HG02981 (cell line): ENCODE data around the gene PLCG2.
"Not testable (repeated sequence)": the region's sequence is repeated elsewhere in the genome, so short reads cannot be mapped to it uniquely, and the experiment has no call there.

Source experiments
- ATAC-seq: cut with Tn5 transposase; IDR thresholded peaks from one replicate; pipeline ENCODE4 v1.9.1; 2021; ENCODE audit warnings: mild to moderate bottlenecking, moderate library complexity; ENCODE audit not compliant: unreplicated experiment

The PLCG2 gene

GRCh38 chr16:81932668-81933067 lies 153.6 kb downstream of the PLCG2 start:
- ATAC-seq = no peak

- ATAC-seq = no peak
Measured at GRCh38 chr16:81933361-81933760, 154.3 kb downstream of the PLCG2 start.

GRCh38 chr16:81934711-81935110 lies 155.6 kb downstream of the PLCG2 start:
- ATAC-seq = not testable (repeated sequence)

GRCh38 chr16:81936209-81937000 lies 157.3 kb downstream of the PLCG2 start:
- ATAC-seq = no peak

GRCh38 chr16:81937305-81938038 lies 158.4 kb downstream of the PLCG2 start:
- no peak for ATAC-seq

- ATAC-seq = no peak
Measured at GRCh38 chr16:81938326-81939163, 159.5 kb downstream of the PLCG2 start.

- ATAC-seq = no peak
Measured at GRCh38 chr16:81939164-81940056, 160.3 kb downstream of the PLCG2 start.

GRCh38 chr16:81940781-81941560 lies 161.9 kb downstream of the PLCG2 start:
- ATAC-seq = no peak

GRCh38 chr16:81942007-81942601 lies 163.0 kb downstream of the PLCG2 start:
- ATAC-seq = no peak

GRCh38 chr16:81945665-81946064 lies 166.6 kb downstream of the PLCG2 start:
- ATAC-seq = no peak

GRCh38 chr16:81946206-81946605 lies 167.1 kb downstream of the PLCG2 start:
- ATAC-seq = no peak

GRCh38 chr16:81951564-81951963 lies 172.5 kb downstream of the PLCG2 start:
- ATAC-seq = no peak

GRCh38 chr16:81956213-81956948 lies 177.3 kb downstream of the PLCG2 start:
- no peak for ATAC-seq

GRCh38 chr16:81964808-81965207 lies 185.7 kb downstream of the PLCG2 start:
- no peak for ATAC-seq

- no peak for ATAC-seq
Measured at GRCh38 chr16:81967358-81967757, 188.3 kb downstream of the PLCG2 start.

GRCh38 chr16:81971853-81972252 lies 192.8 kb downstream of the PLCG2 start:
- ATAC-seq = no peak

- ATAC-seq = no peak
Measured at GRCh38 chr16:81973737-81974136, 194.6 kb downstream of the PLCG2 start.

GRCh38 chr16:81975637-81976036 lies 196.5 kb downstream of the PLCG2 start:
- no peak for ATAC-seq
